ENCODE measurements around the gene PLA2G2F.

DNA sequence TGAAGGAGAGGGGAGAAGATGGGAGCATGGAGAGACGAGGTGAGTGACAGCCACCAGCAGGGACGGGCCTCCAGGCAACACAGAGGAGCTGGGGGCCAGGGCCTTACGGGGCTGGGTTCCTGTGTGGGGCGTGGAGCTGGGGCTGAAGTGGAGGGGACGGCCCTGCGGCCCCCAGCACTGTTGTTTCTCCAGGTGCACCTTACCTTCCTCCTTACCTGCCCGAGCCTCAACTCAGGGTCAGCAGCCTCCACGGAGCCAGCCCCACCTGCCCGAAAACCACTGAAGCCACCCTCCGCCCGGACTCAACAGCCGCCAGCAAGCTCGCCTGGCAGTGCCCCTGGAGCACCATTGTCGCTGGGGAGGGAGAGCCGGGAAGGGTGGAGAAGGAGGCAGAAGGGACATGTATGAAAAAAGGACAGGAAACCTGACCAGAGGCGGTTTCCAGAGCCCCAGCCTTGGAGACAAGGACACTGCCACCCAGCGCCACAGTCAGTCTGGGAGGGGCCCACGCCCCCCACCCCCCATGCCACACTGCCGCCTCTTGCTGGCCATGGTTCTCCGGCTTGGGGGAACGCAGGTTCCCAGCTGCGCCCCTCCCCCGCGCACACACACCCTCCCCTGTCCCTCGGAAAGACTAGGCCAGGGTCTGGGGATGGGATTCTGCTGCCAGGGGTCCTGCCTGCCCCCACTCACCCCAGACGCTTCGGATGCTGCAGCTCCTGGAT lies 10.6 kb downstream of the PLA2G2F start:
- TF ChIP-seq, protein P1, sequence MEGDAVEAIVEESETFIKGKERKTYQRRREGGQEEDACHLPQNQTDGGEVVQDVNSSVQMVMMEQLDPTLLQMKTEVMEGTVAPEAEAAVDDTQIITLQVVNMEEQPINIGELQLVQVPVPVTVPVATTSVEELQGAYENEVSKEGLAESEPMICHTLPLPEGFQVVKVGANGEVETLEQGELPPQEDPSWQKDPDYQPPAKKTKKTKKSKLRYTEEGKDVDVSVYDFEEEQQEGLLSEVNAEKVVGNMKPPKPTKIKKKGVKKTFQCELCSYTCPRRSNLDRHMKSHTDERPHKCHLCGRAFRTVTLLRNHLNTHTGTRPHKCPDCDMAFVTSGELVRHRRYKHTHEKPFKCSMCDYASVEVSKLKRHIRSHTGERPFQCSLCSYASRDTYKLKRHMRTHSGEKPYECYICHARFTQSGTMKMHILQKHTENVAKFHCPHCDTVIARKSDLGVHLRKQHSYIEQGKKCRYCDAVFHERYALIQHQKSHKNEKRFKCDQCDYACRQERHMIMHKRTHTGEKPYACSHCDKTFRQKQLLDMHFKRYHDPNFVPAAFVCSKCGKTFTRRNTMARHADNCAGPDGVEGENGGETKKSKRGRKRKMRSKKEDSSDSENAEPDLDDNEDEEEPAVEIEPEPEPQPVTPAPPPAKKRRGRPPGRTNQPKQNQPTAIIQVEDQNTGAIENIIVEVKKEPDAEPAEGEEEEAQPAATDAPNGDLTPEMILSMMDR (IDR thresholded peaks at IDR 0.05; ENCODE audit: insufficient read depth, low read length, poor library complexity, severe bottlenecking): no peak
- no peak for TF ChIP-seq EZH2phosphoT487 (conservative IDR thresholded peaks at IDR 0.05; ENCODE audit: low read length)
